H1 (cell line): ENCODE measurements around the gene MLH3. TPM values are rescaled to one million over a fixed set of nuclear protein-coding genes. Genes with fewer than 3 reads are reported as not detected.

Experiments used
- ATF2 ChIP-seq: IDR thresholded peaks from 2 replicates; pipeline ENCODE4 v1.6.1; 2012; ENCODE audit warnings: low read length, inconsistent platforms
- ATF3 ChIP-seq: IDR thresholded peaks from 2 replicates; pipeline ENCODE4 v1.6.1; 2011; ENCODE audit warnings: low read depth, mild to moderate bottlenecking, low read length; ENCODE audit not compliant: insufficient read depth
- CTCF ChIP-seq, 3 experiments: IDR thresholded peaks; 1 replicate in 2 of 3; 2 replicates in 1 of 3; pipeline versions ENCODE4 v1.5.1 to v1.6.1; 2011; ENCODE audit warnings: low read length in 3 of 3, mild to moderate bottlenecking in 3 of 3, inconsistent platforms in 2 of 3, low read depth in 1 of 3, moderate library complexity in 1 of 3; ENCODE audit not compliant: insufficient read depth in 1 of 3; ENCODE audit errors: control extremely low read depth in 1 of 3
- EGR1 ChIP-seq: IDR thresholded peaks from 2 replicates; pipeline ENCODE4 v1.6.1; 2011; ENCODE audit warnings: low read depth, low read length, borderline replicate concordance
- JUND ChIP-seq: IDR thresholded peaks from 2 replicates; pipeline ENCODE4 v1.6.1; 2011; ENCODE audit warnings: mild to moderate bottlenecking, improper control_type of control experiment, low read length
- KDM5A ChIP-seq: fragments of 200-600 bp; IDR thresholded peaks from 2 replicates; pipeline ENCODE4 v1.7.1; 2012; ENCODE audit warnings: mild to moderate bottlenecking, low read length, inconsistent platforms, mixed read lengths
- MAFK ChIP-seq: IDR thresholded peaks from 2 replicates; pipeline ENCODE4 v1.6.1; 2012; ENCODE audit warnings: low read depth, mild to moderate bottlenecking, improper control_type of control experiment, low read length
- NANOG ChIP-seq: IDR thresholded peaks from 2 replicates; pipeline ENCODE4 v1.6.1; 2011; ENCODE audit warnings: low read length, low read depth, mild to moderate bottlenecking, inconsistent platforms; ENCODE audit not compliant: insufficient read depth, poor library complexity, severe bottlenecking
- POLR2A ChIP-seq, 2 experiments: IDR thresholded peaks; 1 replicate in 1 of 2; 2 replicates in 1 of 2; pipeline ENCODE4 v1.6.1; 2011; ENCODE audit warnings: low read depth in 2 of 2, low read length in 2 of 2, mild to moderate bottlenecking in 2 of 2; ENCODE audit errors: control extremely low read depth in 1 of 2
- POU5F1 ChIP-seq: IDR thresholded peaks from 2 replicates; pipeline ENCODE4 v1.6.1; 2011; ENCODE audit warnings: low read depth, mild to moderate bottlenecking, low read length, moderate library complexity
- RBBP5 ChIP-seq: IDR thresholded peaks from 2 replicates; pipeline ENCODE4 v1.7.1; 2012; ENCODE audit warnings: low read depth, mild to moderate bottlenecking, inconsistent platforms, low read length, moderate library complexity, borderline replicate concordance
- RFX5 ChIP-seq: IDR thresholded peaks from 2 replicates; pipeline ENCODE4 v1.6.1; 2011; ENCODE audit warnings: low read depth, low read length, improper control_type of control experiment, borderline replicate concordance
- RXRA ChIP-seq: IDR thresholded peaks from 2 replicates; pipeline ENCODE4 v1.6.1; 2011; ENCODE audit warnings: low read depth, mild to moderate bottlenecking, low read length, moderate library complexity; ENCODE audit not compliant: insufficient read depth
- SIN3A ChIP-seq, 2 experiments: IDR thresholded peaks in 1 of 2; conservative IDR thresholded peaks in 1 of 2; 2 replicates each; pipeline ENCODE4 v1.6.1; 2011 to 2012; ENCODE audit warnings: low read length in 2 of 2, improper control_type of control experiment in 1 of 2, low read depth in 1 of 2, mild to moderate bottlenecking in 1 of 2
- SP1 ChIP-seq: IDR thresholded peaks from 2 replicates; pipeline ENCODE4 v1.6.1; 2011; ENCODE audit warnings: low read depth, low read length
- SP4 ChIP-seq: IDR thresholded peaks from 2 replicates; pipeline ENCODE4 v1.6.1; 2012; ENCODE audit warnings: low read length, inconsistent platforms
- TAF7 ChIP-seq: optimal IDR thresholded peaks from 2 replicates; pipeline ENCODE3; 2011; ENCODE audit warnings: low read depth, mild to moderate bottlenecking, inconsistent platforms, low read length, moderate library complexity, borderline replicate concordance
- YY1 ChIP-seq: IDR thresholded peaks from 2 replicates; pipeline ENCODE4 v1.6.1; 2011; ENCODE audit warnings: low read depth, mild to moderate bottlenecking, low read length
- polyA plus RNA-seq, 7 experiments: library from polyadenylated mRNA; depleted of rRNA in 3 of 7; stranded (reverse) in 5 of 7; unstranded in 2 of 7; fragments of >200 nt in 5 of 7; fragments of 200-250 nt in 2 of 7; gene quantifications; 1 replicate in 5 of 7; 2 replicates in 1 of 7; 4 replicates in 1 of 7; pipeline versions ENCODE4 v1.2.1 to v1.2.3, GENCODE V29; 2011 to 2013; ENCODE audit warnings: missing spikeins in 2 of 7, mixed read lengths in 2 of 7
- total RNA-seq: library from RNA; stranded (reverse); fragmentation: NEBNext Ultra II Directional; extraction: Animal tissue kit (Norgen Biotek cat#: 25700); gene quantifications from 2 replicates; pipeline ENCODE4 v1.2.1, GENCODE V29; 2021
- TF ChIP-seq, protein P1 (sequence below): IDR thresholded peaks from 2 replicates; pipeline ENCODE4 v1.6.1; 2012; ENCODE audit warnings: inconsistent platforms

Gene MLH3
- total and polyA plus RNA-seq, 2 of the 8 experiments (the other 6 are each of a cell fraction or from before 2014, with no cell fraction given): 9.3 to 20.1 TPM

DNA sequence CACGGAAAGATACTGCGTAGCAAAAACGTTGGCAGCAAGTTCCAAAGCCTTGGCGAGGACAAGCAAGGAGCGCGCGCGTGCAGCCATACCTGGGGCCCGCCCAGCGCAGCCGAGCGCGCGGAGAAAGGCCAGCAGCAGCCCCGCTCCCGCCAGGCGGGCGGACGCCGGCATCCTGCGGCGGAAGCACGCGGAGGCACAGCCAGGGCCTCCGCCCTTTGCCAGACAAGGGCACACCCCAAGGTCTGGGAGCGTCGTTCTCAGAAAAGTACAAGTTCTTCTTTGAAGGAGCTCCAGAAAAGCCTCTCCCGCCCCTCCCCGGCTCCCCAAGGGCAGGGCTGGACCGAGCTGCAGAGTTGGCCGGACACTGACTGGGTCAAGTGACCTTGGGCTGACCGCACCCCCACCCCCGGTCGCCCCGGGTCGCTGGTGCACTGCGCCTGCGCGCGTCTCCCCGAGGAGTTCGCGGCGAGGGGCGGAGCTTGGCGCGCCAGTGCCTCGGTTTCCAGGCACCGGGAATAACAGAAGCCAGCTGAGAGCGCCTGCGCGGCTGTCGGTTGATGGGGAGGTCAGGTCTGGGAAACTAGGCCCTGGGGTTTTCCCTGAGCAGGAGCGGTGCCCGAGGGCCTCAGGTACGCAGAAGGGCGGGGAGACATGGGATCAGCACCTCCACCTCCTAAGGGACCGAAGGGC is 18.0 kb upstream of the MLH3 start, which contains the start of gene ZC2HC1C (continued):
- peak in 1 of 3 experiments; percentile 2; a peak in 1 of 4 replicates for TF ChIP-seq CTCF (IDR thresholded peaks at IDR 0.05; ENCODE audit: control extremely low read depth in 1 of 3, insufficient read depth in 1 of 3, low read depth in 1 of 3, low read length in 3 of 3)
- no peak for TF ChIP-seq SP1
- no peak for TF ChIP-seq JUND
- TF ChIP-seq POLR2A (IDR thresholded peaks at IDR 0.05; ENCODE audit: control extremely low read depth in 1 of 2, low read depth in 2 of 2, low read length in 2 of 2): peak; percentile 64 to 79
- TF ChIP-seq NANOG: no peak
- no peak for TF ChIP-seq RXRA
- TF ChIP-seq POU5F1: no peak
- no peak; the same call in 1 of the 2 replicates for TF ChIP-seq SP4
- TF ChIP-seq KDM5A: no peak
- no peak for TF ChIP-seq ATF2
- peak; percentile 44 to 78; a peak in 2 of 4 replicates for TF ChIP-seq SIN3A (conservative IDR thresholded peaks at IDR 0.05 in 1 of 2, IDR thresholded peaks at IDR 0.05 in 1 of 2; ENCODE audit: low read depth in 1 of 2, low read length in 2 of 2)
- no peak for TF ChIP-seq ATF3
- TF ChIP-seq MAFK: no peak
- no peak for TF ChIP-seq RFX5
- TF ChIP-seq RBBP5: peak; percentile 76; the same call in 1 of the 2 replicates
- no peak for TF ChIP-seq EGR1
- TF ChIP-seq TAF7: peak; percentile 77
- TF ChIP-seq, protein P1, sequence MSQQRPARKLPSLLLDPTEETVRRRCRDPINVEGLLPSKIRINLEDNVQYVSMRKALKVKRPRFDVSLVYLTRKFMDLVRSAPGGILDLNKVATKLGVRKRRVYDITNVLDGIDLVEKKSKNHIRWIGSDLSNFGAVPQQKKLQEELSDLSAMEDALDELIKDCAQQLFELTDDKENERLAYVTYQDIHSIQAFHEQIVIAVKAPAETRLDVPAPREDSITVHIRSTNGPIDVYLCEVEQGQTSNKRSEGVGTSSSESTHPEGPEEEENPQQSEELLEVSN: peak; percentile 84
- peak; percentile 75; the same call in 1 of the 2 replicates for TF ChIP-seq YY1
